HG03135 (cell line): ENCODE measurements around the gene ZNF516.

ENCODE experiments used
- ATAC-seq: cut with Tn5 transposase; IDR thresholded peaks from one replicate; pipeline ENCODE4 v1.9.1; 2021; ENCODE audit warnings: mild to moderate bottlenecking, moderate library complexity; ENCODE audit not compliant: unreplicated experiment

The ZNF516 gene

GRCh38 chr18:76456018-76456750 lies 38.9 kb downstream of the ZNF516 start:
- no peak for ATAC-seq

GRCh38 chr18:76455003-76455676 lies 39.9 kb downstream of the ZNF516 start:
- no peak for ATAC-seq

GRCh38 chr18:76454418-76454817 lies 40.6 kb downstream of the ZNF516 start:
- ATAC-seq: no peak

- ATAC-seq: no peak
Measured at GRCh38 chr18:76453932-76454331, 41.1 kb downstream of the ZNF516 start.

- ATAC-seq: no peak
Measured at GRCh38 chr18:76453057-76453561, 41.9 kb downstream of the ZNF516 start.

GRCh38 chr18:76452357-76452756 lies 42.7 kb downstream of the ZNF516 start:
- no peak for ATAC-seq

- ATAC-seq: no peak
Measured at GRCh38 chr18:76451396-76452331, 43.4 kb downstream of the ZNF516 start.

GRCh38 chr18:76450452-76451395 lies 44.3 kb downstream of the ZNF516 start:
- ATAC-seq: no peak

GRCh38 chr18:76449111-76449453 lies 46.0 kb downstream of the ZNF516 start:
- ATAC-seq: no peak

- ATAC-seq: no peak
Measured at GRCh38 chr18:76448256-76449110, 46.6 kb downstream of the ZNF516 start.

- ATAC-seq: no peak
Measured at GRCh38 chr18:76447258-76447890, 47.7 kb downstream of the ZNF516 start.

GRCh38 chr18:76446321-76447257 lies 48.5 kb downstream of the ZNF516 start:
- ATAC-seq: no peak

GRCh38 chr18:76445741-76446232 lies 49.3 kb downstream of the ZNF516 start:
- ATAC-seq: no peak

GRCh38 chr18:76445275-76445674 lies 49.8 kb downstream of the ZNF516 start:
- no peak for ATAC-seq

- ATAC-seq: no peak
Measured at GRCh38 chr18:76444446-76445105, 50.5 kb downstream of the ZNF516 start.

- ATAC-seq: no peak
Measured at GRCh38 chr18:76443519-76444445, 51.3 kb downstream of the ZNF516 start.
